ENCODE results near the gene TNFRSF14. TPM values are rescaled to one million over a fixed set of nuclear protein-coding genes. Genes with fewer than 3 reads are reported as not detected.

The TNFRSF14 gene
- total RNA-seq, 1 experiment from 2014 or later, result 0.57 TPM

- Histone ChIP-seq H3T11ph (ENCODE audit: low read length) (no peak overlapping the region), H3K18ac (ENCODE audit: insufficient read length, low read depth, low read length) (no peak overlapping the region), H3K4ac (ENCODE audit: low read depth, low read length) (no peak overlapping the region), H2BK20ac (ENCODE audit: low read depth, low read length, poor library complexity, severe bottlenecking) (no peak overlapping the region), H2BK12ac (ENCODE audit: insufficient read length, low read depth, low read length) (no peak overlapping the region), H4K8ac (replicated peaks; ENCODE audit: insufficient read length, low read depth, low read length) (no peak overlapping the region), H3K79me2 (ENCODE audit: insufficient read depth, low read length) (peaks cover 4% of the 10 kb centered on the region; the same call in 1 of the 2 replicates), H2BK15ac (ENCODE audit: low read depth, low read length) (no peak overlapping the region), H2AFZ (ENCODE audit: low read length) (no peak overlapping the region), H3K23me2 (ENCODE audit: insufficient read length, low read depth, low read length, poor library complexity, severe bottlenecking) (no peaks in the 10 kb centered on the region), H3K27me3 (ENCODE audit: insufficient read depth, low read length) (no peaks in the 10 kb centered on the region), H2BK5ac (ENCODE audit: insufficient read length, low read length) (no peak overlapping the region), H2AK5ac (ENCODE audit: insufficient read length, low read length) (no peak overlapping the region), H2BK120ac (ENCODE audit: low read depth, low read length, poor library complexity, severe bottlenecking) (no peak overlapping the region), H4K5ac (ENCODE audit: insufficient read length, low read depth, low read length) (no peak overlapping the region), H4K20me1 (ENCODE audit: control insufficient read depth, insufficient read depth, insufficient read length) (peaks cover 3% of the 10 kb centered on the region), H3K23ac (ENCODE audit: insufficient read length, low read depth, low read length) (no peak overlapping the region), H3K56ac (ENCODE audit: insufficient read length, low read depth, low read length) (no peak overlapping the region), H3K27ac (ENCODE audit: insufficient read length, low read depth, low read length) (no peak overlapping the region), H3K4me2 (ENCODE audit: insufficient read depth, insufficient read length, low read length) (no peak overlapping the region), H3K4me1 (ENCODE audit: insufficient read depth, low read length) (no peaks in the 10 kb centered on the region), H3K14ac (ENCODE audit: insufficient read depth, low read length) (no peak overlapping the region), H3K79me1 (ENCODE audit: insufficient read depth, low read depth, low read length, poor library complexity, severe bottlenecking) (no peaks in the 10 kb centered on the region), H4K91ac (ENCODE audit: insufficient read length, low read depth, low read length) (no peak overlapping the region), H3K9me3 (ENCODE audit: control insufficient read depth, low read depth, low read length) (no peaks in the 10 kb centered on the region), H3K9ac (ENCODE audit: extremely low read depth, insufficient read length, low read length) (no peak overlapping the region)
- H3K36me3 Mint-ChIP-seq (ENCODE audit: insufficient read depth in 1 of 3, low read depth in 3 of 3), result peaks cover 31 to 53% (median 49%) of the 10 kb centered on the region in 3 experiments
- no peak for DNase-seq
- no peaks in the 10 kb centered on the region for H3K27me3 Mint-ChIP-seq (ENCODE audit: low read depth)
- WGBS (ENCODE audit: extremely low coverage, insufficient read length, low lambda C conversion rate), result no CpG with 5 or more reads among the region's 17 CpGs
- TF ChIP-seq CTCF (conservative IDR thresholded peaks at IDR 0.05), result no peak
- H3K4me1 Mint-ChIP-seq, result no peaks in the 10 kb centered on the region
- H3K9me3 Mint-ChIP-seq, result no peaks in the 10 kb centered on the region
- no peak overlapping the region for H3K4me3 Mint-ChIP-seq
- H3K27ac Mint-ChIP-seq, result no peak overlapping the region
Observed at GRCh38 chr1:2517966-2518365, 38.2 kb upstream of the TNFRSF14 start.
